PFSK-1 (cell line): ENCODE measurements around the gene SLC22A16.

Source experiments
- POLR2AphosphoS5 ChIP-seq: IDR thresholded peaks from 2 replicates; pipeline ENCODE4 v1.6.1; 2012; ENCODE audit warnings: low read depth, mild to moderate bottlenecking, control low read depth, low read length, moderate library complexity
- TAF1 ChIP-seq: IDR thresholded peaks from 2 replicates; pipeline ENCODE4 v1.6.1; 2012; ENCODE audit warnings: low read length, control low read depth, borderline replicate concordance; ENCODE audit not compliant: insufficient read depth

- TF ChIP-seq POLR2AphosphoS5 (no peak), TAF1 (no peak)
Observed at GRCh38 chr6:110462884-110463481, 13.4 kb downstream of the SLC22A16 start.
